Putamen (tissue), 1 donor: ENCODE measurements around the gene EEF1AKMT4.

Source experiments
- DNase-seq: peaks from one replicate; pipeline ENCODE4 v3.0.0-alpha.2; 2016; ENCODE audit warnings: low spot score

EEF1AKMT4 gene

DNA sequence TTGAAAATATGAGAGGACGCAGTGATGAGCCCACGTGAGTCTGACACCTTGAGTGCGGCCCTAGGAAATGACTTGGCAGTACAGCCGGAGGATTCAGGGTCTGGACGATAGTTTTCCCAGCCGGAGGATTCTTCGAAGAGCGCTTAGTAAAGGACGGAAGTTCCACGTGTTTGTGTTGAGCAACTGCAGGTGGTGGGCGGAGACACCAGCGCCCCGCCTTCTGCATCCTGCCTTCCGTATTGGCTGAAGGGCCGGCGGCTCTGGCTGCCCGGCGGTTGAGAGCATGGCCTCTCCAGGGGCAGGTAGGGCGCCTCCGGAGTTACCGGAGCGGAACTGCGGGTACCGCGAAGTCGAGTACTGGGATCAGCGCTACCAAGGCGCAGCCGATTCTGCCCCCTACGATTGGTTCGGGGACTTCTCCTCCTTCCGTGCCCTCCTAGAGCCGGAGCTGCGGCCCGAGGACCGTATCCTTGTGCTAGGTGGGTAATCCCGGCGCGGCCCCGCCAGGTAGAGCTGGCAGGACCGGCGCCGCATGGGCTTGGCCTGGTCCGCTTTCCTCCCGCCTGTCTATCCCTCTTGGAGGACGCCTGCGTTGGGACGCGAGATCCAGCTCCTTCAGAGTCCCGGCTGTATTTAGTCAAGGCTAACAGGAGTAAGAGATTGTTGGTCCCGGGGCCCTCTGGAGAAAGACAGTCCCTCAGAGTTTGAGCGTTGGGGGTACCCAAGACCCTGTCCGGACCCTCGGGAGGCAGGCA lies at the start of gene EEF1AKMT4:
Gene EEF1AKMT4 (plus strand): TSS at position 261 of the 755 bp plus-strand sequence. CDS start 23 bp downstream, at position 284.
- DNase-seq: peak; percentile 94

DNA sequence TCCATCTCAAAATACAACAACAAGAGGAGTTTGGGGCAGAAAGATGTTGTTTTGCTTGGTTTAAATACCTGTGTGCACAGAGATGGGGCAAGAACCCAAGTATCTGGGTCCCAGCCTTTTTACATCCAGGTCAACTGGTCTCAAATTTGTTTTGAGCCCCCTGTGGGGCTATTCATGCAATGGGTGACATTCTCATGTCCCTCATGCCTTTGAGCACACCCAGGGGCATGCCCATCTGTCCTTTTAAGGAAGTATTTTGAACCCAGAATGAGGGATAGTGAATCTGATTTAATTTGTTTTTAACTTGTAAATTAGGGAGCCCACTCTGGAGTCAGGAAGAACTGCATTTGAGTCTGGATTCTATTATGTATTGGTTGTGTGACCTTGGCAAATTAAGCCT lies 48.6 kb upstream of the EEF1AKMT4 start:
- no peak for DNase-seq

DNA sequence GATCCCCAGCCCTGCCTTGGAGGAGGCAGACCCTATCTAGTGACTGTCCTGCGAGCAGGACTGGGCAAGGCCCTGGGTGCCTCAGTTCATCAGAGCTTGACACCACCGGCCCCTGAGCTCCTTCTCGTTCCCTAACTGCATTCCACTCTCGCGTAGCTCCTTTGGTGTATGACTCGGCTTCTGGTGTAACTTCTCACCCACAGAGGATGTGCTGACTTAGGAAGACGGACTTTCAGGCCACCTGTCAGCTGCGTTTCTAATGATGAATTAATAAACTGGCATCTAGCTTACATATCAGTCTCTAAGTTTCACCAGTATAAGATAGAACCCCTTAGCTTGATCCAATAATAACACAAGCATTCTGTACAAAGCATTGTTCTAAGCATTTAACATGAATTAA lies 45.9 kb upstream of the EEF1AKMT4 start:
- no peak for DNase-seq

- no peak for DNase-seq
Measured at GRCh38 chr3:184209146-184209923, 40.1 kb upstream of the EEF1AKMT4 start.

- DNase-seq: no peak
Measured at GRCh38 chr3:184211297-184211696, 38.2 kb upstream of the EEF1AKMT4 start.

DNA sequence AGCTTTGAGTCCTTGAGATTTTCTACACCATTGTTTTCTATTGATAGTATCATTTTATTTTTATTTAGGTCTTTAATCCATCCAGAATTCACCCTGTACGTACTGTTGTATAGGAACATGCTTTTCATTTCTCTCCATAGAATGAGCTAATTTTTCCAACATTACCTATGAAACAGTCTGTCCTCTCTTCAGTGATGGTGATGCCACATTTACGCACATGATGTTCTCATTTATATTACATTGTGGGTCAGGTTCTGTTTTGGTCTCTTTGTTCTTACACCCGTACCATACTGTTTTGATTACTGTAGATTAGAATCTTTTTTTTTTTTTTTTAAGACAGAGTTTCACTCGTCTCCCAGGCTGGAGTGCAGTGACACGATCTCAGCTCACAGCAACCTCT lies 37.8 kb upstream of the EEF1AKMT4 start:
- no peak for DNase-seq

DNA sequence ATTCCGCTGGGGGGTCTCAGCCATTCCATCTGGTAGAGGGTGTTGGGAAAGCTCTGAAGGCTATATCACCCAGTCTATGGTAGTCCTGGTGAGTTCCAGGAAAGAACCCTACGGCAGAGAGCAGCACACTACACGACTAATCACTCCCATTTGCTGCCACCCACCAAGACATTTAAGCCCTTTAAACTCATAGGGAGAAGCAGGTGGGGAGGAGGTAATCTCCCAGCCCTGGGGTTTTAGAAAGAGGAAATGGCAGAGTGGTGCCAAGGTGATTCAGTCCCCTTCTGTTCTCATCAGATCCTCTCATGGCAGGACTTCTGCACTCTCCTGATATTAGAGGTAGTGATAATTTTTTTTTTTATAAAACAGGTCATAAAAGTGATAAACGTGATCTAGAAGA lies 30.7 kb upstream of the EEF1AKMT4 start:
- DNase-seq: no peak

DNA sequence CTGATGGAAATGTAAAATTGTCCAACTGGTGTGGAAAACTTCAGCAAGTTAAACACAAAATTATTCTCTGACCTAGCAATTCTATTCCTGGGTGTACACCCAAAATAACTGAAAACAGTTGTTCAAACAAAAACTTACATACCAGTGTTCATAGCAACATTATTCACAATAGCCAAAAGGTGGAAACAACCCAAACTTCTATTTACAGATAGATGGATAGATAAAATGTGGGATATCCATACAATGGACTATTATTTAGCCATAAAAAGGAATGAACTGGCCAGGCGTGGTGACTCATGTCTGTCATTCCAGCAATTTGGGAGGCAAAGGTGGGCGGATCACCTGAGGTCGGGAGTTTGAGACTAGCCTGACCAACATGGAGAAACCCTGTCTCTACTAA lies 27.0 kb upstream of the EEF1AKMT4 start:
- DNase-seq: no peak

- no peak for DNase-seq
Measured at GRCh38 chr3:184223946-184224345, 25.5 kb upstream of the EEF1AKMT4 start.

DNA sequence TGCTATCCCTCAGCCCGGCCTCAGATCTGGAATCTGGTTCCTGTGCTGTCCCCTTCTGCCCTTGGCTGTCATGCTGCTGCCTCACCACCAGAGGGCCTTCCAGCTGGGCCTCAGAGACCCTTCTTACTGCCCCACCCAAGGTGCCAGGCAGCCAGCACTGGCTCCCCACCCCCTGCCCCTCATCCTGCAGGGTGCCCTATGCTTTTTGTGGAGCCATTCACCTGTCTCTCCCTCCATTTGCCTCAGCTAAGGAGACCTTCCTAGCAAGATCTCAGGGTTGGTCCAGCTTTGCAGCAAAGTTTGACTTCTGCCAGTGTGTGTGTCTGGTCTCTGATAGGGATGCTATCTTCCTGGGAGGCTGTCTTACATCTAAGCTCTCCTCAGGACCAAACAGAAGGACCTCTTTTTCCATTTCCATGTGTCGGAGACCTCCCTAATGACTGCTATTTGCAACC lies 22.0 kb upstream of the EEF1AKMT4 start:
- DNase-seq: no peak

DNA sequence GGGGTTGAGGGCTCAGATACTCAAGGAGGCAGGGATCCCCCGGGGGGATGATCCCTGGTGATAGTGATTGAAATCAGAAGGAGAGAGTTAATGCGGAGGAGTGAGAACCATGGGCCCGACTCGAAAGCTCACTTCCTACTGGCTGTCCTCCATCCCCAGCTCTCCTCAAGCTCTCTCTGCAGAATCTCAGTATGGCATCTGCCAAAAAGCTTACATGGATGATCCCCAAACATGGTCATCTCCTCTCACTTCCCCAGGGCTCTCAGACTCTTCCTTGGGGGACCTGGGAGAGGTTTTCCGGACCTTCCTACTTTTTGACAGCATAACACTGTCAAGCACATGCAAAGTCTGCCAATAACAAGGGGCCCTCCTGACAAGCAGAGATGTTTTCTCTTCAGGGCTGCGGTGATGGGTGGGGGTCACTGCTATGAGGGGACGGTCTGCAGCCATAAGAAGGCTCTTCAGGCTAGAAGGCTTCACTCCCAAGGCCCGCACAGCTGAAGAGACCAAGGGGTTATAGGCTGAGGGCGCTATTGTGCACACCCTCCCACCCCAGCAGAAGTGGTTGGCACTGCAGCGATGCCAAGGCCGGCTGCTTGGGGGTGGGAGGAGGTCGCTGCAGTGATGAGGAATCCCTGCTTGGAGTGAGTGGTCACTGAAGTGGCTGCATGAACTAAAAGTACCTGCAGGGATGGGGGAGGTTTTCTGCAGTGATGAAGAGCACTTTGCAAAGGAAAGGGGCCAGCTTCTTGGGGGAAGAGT lies 20.9 kb upstream of the EEF1AKMT4 start:
- DNase-seq: no peak

DNA sequence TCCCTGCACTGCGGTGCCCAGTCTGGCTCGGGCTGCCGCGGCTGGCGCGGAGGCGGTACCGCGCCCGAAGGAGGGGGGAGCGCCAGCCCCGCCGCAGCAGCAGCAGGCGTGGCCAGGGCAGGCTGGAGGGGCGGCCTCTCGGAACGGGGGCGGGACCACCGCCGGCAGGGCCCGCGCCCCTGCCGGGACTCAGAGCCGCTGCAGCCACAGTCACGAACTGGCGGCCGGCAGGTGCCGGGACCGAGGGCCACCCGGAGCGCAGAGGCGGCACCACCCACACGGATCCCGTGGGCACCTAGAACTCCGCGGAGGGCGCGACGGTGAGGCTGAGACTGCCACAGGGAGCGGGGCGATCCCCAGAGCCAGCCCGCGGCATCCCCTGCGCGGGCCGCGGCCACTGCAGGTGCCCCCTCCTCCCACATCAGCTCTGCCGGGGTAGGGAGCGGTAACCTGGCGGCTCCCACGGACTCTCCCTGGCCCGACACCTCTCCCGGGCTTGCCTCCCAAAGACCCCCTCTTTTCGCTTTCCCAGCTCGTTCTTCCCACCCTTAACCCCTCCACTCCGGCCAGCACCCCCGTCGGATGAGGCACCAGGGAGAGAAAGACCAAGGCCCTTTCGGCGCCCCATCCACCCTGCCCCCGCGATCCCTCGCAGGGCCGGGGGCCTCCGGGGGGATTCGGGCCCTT lies 19.9 kb upstream of the EEF1AKMT4 start, which contains the start of gene VWA5B2:
Gene VWA5B2 (plus strand): TSS at position 192 of the 687 bp plus-strand sequence. CDS start 944 bp downstream, outside the sequence.
- DNase-seq: peak; percentile 29

DNA sequence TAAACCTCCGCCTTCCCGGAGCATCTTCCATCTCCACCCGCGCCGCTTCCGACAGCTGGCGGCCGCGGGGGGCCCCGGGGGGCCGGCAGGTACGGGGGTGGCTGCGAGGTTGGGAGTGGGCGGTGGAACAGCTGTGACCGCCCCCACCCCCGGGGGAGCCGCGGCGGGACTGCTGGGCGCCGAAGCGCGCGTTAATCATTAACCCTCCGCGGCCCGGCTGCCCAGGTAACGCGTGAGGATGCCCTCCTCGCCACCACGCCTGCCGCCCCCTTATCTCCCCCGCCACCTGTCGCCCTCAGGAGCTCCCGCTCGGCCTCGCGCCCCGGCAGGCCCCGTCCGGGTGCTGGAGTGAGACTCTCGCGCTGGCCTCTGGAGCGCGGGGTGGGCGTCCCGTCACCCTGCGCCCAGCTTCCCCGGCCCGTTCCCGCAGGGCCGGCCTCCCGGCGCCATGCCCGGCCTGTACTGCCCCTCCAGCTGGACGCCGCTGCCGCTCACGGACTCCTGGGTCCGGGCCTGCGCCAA lies 19.3 kb upstream of the EEF1AKMT4 start:
- no peak for DNase-seq

- no peak for DNase-seq
Measured at GRCh38 chr3:184230603-184231528, 18.6 kb upstream of the EEF1AKMT4 start.

DNA sequence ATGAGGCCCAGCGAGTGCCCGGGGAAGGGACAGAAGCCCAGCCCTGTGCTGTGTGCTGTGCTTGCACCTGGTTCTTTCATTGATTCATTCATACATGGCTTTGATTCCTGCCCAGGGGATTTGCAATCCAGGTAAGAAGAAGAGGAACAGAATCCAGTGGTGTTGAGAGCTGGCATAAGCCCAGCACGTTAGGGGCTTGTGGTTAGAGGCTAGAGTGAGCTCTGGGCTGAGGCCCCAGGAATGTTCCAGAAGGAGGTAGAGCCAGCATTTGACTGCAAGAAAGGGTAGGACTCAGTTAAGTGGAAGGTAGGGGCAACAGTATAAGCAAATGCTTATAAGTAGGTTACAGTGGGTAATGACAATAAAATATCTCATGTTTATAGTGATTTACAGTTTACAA lies 17.8 kb upstream of the EEF1AKMT4 start:
- no peak for DNase-seq

GRCh38 chr3:184233127-184233843 lies 16.2 kb upstream of the EEF1AKMT4 start:
- no peak for DNase-seq

DNA sequence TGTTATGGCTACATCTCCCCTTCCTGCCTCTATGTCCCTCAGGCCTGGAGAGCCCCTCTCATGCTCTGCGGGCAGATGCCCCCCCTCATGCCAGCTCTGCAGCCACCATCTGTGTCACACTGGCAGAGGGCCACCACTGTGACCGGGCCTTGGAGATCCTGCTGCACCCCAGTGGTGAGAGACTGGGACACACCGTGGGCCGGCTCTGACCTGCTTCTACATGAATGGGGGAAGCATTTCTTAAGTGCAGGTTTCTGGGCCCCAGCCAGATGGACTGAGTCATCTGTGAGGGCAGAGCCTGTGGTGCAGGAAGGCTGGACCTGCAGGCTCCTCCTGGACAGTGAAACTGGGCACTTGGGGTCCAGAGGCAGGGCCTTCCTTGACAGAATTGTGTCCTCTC lies 15.2 kb upstream of the EEF1AKMT4 start:
- DNase-seq: no peak

DNA sequence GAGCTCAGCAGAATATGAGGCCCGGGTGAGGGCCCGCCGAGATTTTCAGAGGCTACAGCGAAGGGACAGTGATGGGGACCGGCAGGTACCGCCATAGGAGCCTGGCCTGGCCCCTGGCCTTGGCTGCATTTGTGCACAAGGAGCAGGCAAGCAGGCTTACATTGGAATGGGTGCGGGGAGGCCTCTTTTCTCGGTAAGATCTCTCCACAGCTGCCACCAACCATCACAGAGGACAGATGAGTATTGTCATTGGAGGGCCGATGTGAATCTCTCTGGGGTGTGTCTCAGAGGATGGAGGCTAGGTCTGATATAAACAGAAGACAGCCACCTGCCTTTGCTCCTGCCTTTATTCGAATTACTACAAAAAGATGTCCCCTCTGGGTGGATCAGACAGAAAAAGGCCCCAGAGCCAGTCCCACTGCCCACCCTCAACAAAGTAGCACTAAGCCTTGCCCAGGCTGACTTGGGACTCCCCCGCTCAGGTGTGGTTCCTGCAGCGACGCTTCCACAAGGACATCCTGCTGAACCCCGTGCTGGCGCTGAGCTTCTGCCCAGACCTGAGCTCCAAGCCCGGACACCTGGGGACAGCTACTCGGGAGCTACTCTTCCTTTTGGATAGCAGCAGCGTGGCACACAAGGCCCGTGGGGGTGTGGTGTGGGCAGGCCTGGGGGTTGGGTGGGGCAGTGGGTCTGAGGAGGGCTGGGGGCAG lies 14.6 kb upstream of the EEF1AKMT4 start:
- no peak for DNase-seq

- no peak for DNase-seq
Measured at GRCh38 chr3:184235381-184236032, 14.0 kb upstream of the EEF1AKMT4 start.
